Naive B cell (primary cell): ENCODE data around the gene OSBPL3. TPM values are rescaled to one million over a fixed set of nuclear protein-coding genes. Genes with fewer than 3 reads are reported as not detected.

Source experiments
- ATAC-seq, 2 donors: fragments of 150-1000 bp; cut with Tn5 transposase; 2 replicates each; pipeline ENCODE4 v1.10.0; 2021; ENCODE audit warnings: low read depth in 2 of 2, mild to moderate bottlenecking in 2 of 2, moderate library complexity in 2 of 2
- DNase-seq: peaks from one replicate; pipeline ENCODE4 v3.0.0; 2022
- H3K27ac Mint-ChIP-seq, 6 donors: one replicate each; pipeline ENCODE4 v1.8.0; 2020 to 2022; ENCODE audit warnings: mild to moderate bottlenecking in 6 of 6, mixed read lengths in 6 of 6, moderate library complexity in 5 of 6, inconsistent platforms in 2 of 6
- H3K27me3 Mint-ChIP-seq, 3 donors: one replicate each; pipeline ENCODE4 v1.8.0; 2021 to 2022; ENCODE audit warnings: mixed read lengths in 3 of 3, mild to moderate bottlenecking in 1 of 3
- H3K36me3 Mint-ChIP-seq, 2 donors: one replicate each; pipeline ENCODE4 v1.8.0; 2020 to 2022; ENCODE audit warnings: mixed read lengths in 2 of 2, inconsistent platforms in 1 of 2, mild to moderate bottlenecking in 1 of 2
- H3K4me1 Mint-ChIP-seq, 3 donors: one replicate each; pipeline ENCODE4 v1.8.0; 2020 to 2022; ENCODE audit warnings: mixed read lengths in 3 of 3, inconsistent platforms in 1 of 3, mild to moderate bottlenecking in 1 of 3, moderate library complexity in 1 of 3
- H3K4me3 Mint-ChIP-seq, 8 donors: one replicate each; pipeline ENCODE4 v1.8.0; 2020 to 2022; ENCODE audit warnings: mild to moderate bottlenecking in 8 of 8, mixed read lengths in 8 of 8, moderate library complexity in 8 of 8, inconsistent platforms in 2 of 8
- H3K9me3 Mint-ChIP-seq, 7 donors: one replicate each; pipeline ENCODE4 v1.8.0; 2020 to 2022; ENCODE audit warnings: mixed read lengths in 7 of 7, mild to moderate bottlenecking in 5 of 7, inconsistent platforms in 2 of 7, moderate library complexity in 1 of 7
- polyA plus RNA-seq, 6 donors: library from polyadenylated mRNA; unstranded; fragments of 300-500 nt; fragmentation: Illumina TruSeq; gene quantifications; one replicate each; pipeline ENCODE4 v1.2.3, GENCODE V29; 2021; ENCODE audit warnings: low read depth in 6 of 6

OSBPL3 gene
- polyA plus RNA-seq, 6 donors from 2014 or later = 2.3 to 8.2 (median 6.5) TPM

GRCh38 chr7:24764972-24765744 lies 214.8 kb downstream of the OSBPL3 start:
- ATAC-seq (peak in 1 of 2 donors; percentile 32), DNase-seq (no peak)
- Mint-ChIP-seq H3K4me1 (no peaks in the 10 kb centered on the region), H3K9me3 (peaks cover 0 to 15% (median 2%) of the 10 kb centered on the region in 7 donors), H3K4me3 (no peak overlapping the region), H3K27me3 (peaks cover 8 to 43% (median 40%) of the 10 kb centered on the region in 3 donors), H3K27ac (peak overlapping the region in 1 of 6 donors; percentile 37), H3K36me3 (peaks cover 0 to under 1% of the 10 kb centered on the region in 2 donors)

- peaks cover 20 to 52% (median 47%) of the 10 kb centered on the region in 3 donors for H3K27me3 Mint-ChIP-seq
- no peaks in the 10 kb centered on the region for H3K4me1 Mint-ChIP-seq
- no peak overlapping the region for H3K27ac Mint-ChIP-seq
- H3K4me3 Mint-ChIP-seq = no peak overlapping the region
- peaks cover 0 to 7% (median 0%) of the 10 kb centered on the region in 7 donors for H3K9me3 Mint-ChIP-seq
- ATAC-seq (no peak), DNase-seq (no peak)
- H3K36me3 Mint-ChIP-seq = no peaks in the 10 kb centered on the region
Observed at GRCh38 chr7:24764011-24764410, 216.0 kb downstream of the OSBPL3 start.

- no peak overlapping the region for H3K27ac Mint-ChIP-seq
- H3K27me3 Mint-ChIP-seq = peaks cover 26 to 57% (median 52%) of the 10 kb centered on the region in 3 donors
- no peak for DNase-seq
Observed at GRCh38 chr7:24763303-24763901, 216.6 kb downstream of the OSBPL3 start.

GRCh38 chr7:24762771-24763170 lies 217.2 kb downstream of the OSBPL3 start:
- peaks cover 2 to 6% (median 5%) of the 10 kb centered on the region in 3 donors for H3K4me1 Mint-ChIP-seq
- H3K36me3 Mint-ChIP-seq = no peaks in the 10 kb centered on the region
- H3K27me3 Mint-ChIP-seq = peaks cover 28 to 59% (median 53%) of the 10 kb centered on the region in 3 donors
- ATAC-seq (no peak), DNase-seq (no peak)
- H3K9me3 Mint-ChIP-seq = peaks cover 0 to 7% (median 0%) of the 10 kb centered on the region in 7 donors
- no peak overlapping the region for H3K4me3 Mint-ChIP-seq
- no peak overlapping the region for H3K27ac Mint-ChIP-seq

More at GRCh38 chr7:24763303-24763901, 216.6 kb downstream of the OSBPL3 start:
- Mint-ChIP-seq H3K4me3 (no peak overlapping the region), H3K4me1 (peaks cover 0 to 4% (median 0%) of the 10 kb centered on the region in 3 donors), H3K36me3 (no peaks in the 10 kb centered on the region), H3K9me3 (peaks cover 0 to 7% (median 0%) of the 10 kb centered on the region in 7 donors)
- ATAC-seq = no peak

- H3K27me3 Mint-ChIP-seq = peaks cover 32 to 66% (median 59%) of the 10 kb centered on the region in 3 donors
- H3K36me3 Mint-ChIP-seq = no peaks in the 10 kb centered on the region
- H3K9me3 Mint-ChIP-seq = peaks cover 0 to 7% (median 0%) of the 10 kb centered on the region in 7 donors
- no peak overlapping the region for H3K27ac Mint-ChIP-seq
- H3K4me3 Mint-ChIP-seq = no peak overlapping the region
- DNase-seq = no peak
- ATAC-seq = no peak
- peaks cover 12 to 17% (median 16%) of the 10 kb centered on the region in 3 donors for H3K4me1 Mint-ChIP-seq
Observed at GRCh38 chr7:24760968-24761367, 219.0 kb downstream of the OSBPL3 start.

- H3K27me3 Mint-ChIP-seq = peaks cover 32 to 56% (median 55%) of the 10 kb centered on the region in 3 donors
- peaks cover 0 to 7% (median 0%) of the 10 kb centered on the region in 7 donors for H3K9me3 Mint-ChIP-seq
- H3K27ac Mint-ChIP-seq = peak within 1 kb of the TSS in 4 of 6 donors; percentile 44 to 89 (median 61)
- ATAC-seq (peak; percentile 70 to 75), DNase-seq (peak; percentile 45)
- H3K4me1 Mint-ChIP-seq = peaks cover 19 to 23% (median 21%) of the 10 kb centered on the region in 3 donors
- no peaks in the 10 kb centered on the region for H3K36me3 Mint-ChIP-seq
- peak within 1 kb of the TSS; percentile 72 to 97 (median 92) for H3K4me3 Mint-ChIP-seq
Observed at GRCh38 chr7:24757353-24758275, 222.4 kb downstream of the OSBPL3 start, which contains the start of gene GSDME. Gene GSDME, minus strand, starts transcription at chr7:24757464. Its CDS starts 7,690 bp downstream, at chr7:24749774.

- Mint-ChIP-seq H3K36me3 (no peaks in the 10 kb centered on the region), H3K27ac (peak overlapping the region in 4 of 6 donors; percentile 44 to 89 (median 61)), H3K4me3 (peak overlapping the region; percentile 72 to 97 (median 92)), H3K4me1 (peaks cover 19 to 23% (median 21%) of the 10 kb centered on the region in 3 donors), H3K9me3 (peaks cover 0 to 7% (median 0%) of the 10 kb centered on the region in 7 donors), H3K27me3 (peaks cover 33 to 64% (median 56%) of the 10 kb centered on the region in 3 donors)
- DNase-seq (no peak), ATAC-seq (peak; percentile 28 to 46)
Observed at GRCh38 chr7:24756545-24757352, 223.2 kb downstream of the OSBPL3 start.

- DNase-seq (peak; percentile 26), ATAC-seq (peak; percentile 46 to 48)
- Mint-ChIP-seq H3K36me3 (no peaks in the 10 kb centered on the region), H3K4me1 (peaks cover 19 to 23% (median 21%) of the 10 kb centered on the region in 3 donors), H3K4me3 (peak overlapping the region; percentile 72 to 97 (median 92)), H3K27ac (peak overlapping the region in 3 of 6 donors; percentile 21 to 85 (median 36)), H3K27me3 (peaks cover 33 to 62% (median 47%) of the 10 kb centered on the region in 3 donors), H3K9me3 (no peaks in the 10 kb centered on the region)
Observed at GRCh38 chr7:24755541-24756407, 224.2 kb downstream of the OSBPL3 start.

- Mint-ChIP-seq H3K9me3 (no peaks in the 10 kb centered on the region), H3K4me3 (peak overlapping the region in 2 of 8 donors; percentile 10), H3K27ac (peak overlapping the region in 1 of 6 donors; percentile 0), H3K4me1 (peaks cover 19 to 23% (median 21%) of the 10 kb centered on the region in 3 donors), H3K27me3 (peaks cover 30 to 57% (median 47%) of the 10 kb centered on the region in 3 donors), H3K36me3 (no peaks in the 10 kb centered on the region)
- no peak for DNase-seq
- ATAC-seq = no peak
Observed at GRCh38 chr7:24754906-24755506, 225.0 kb downstream of the OSBPL3 start.

GRCh38 chr7:24752073-24752800 lies 227.7 kb downstream of the OSBPL3 start:
- Mint-ChIP-seq H3K4me3 (no peak overlapping the region), H3K27me3 (peaks cover 13 to 41% (median 34%) of the 10 kb centered on the region in 3 donors), H3K4me1 (peaks cover 12 to 19% (median 17%) of the 10 kb centered on the region in 3 donors), H3K27ac (no peak overlapping the region), H3K36me3 (no peaks in the 10 kb centered on the region), H3K9me3 (no peaks in the 10 kb centered on the region)
- ATAC-seq (no peak), DNase-seq (no peak)
